ENCODE results near the gene GNB5. TPM values are rescaled to one million over a fixed set of nuclear protein-coding genes. Genes with fewer than 3 reads are reported as not detected.

Gene GNB5
- total RNA-seq, 1 experiment from 2014 or later: 58.7 TPM

GRCh38 chr15:52162260-52162659 lies 28.9 kb downstream of the GNB5 start:
- no TSS peak for BruUV-seq (replicated peaks)
- no peaks in the 10 kb centered on the region for H3K27me3 ChIP-seq (ENCODE audit: control insufficient read depth, insufficient read depth, low read length)
- ChIA-PET CTCF (no interaction called here), POLR2A (interaction anchor here (0.7 kb wide), 1 partner anchor 119 kb away, joined by 3 read pairs; no protein-coding TSS in a partner anchor)
- H3K4me3 ChIP-seq (ENCODE audit: low read depth in 2 of 2, low read length in 2 of 2): no peak overlapping the region
- in situ Hi-C loops (cut with HindIII; ENCODE audit: low pct_unique_long_range_greater_than_20kb, low sequenced_read_pairs): no loop called here
- no peak overlapping the region for H3K27ac ChIP-seq (ENCODE audit: low read length)
- H3K36me3 ChIP-seq (ENCODE audit: control insufficient read depth, insufficient read depth, low read length): no peaks in the 10 kb centered on the region
- ATAC-seq: no peak
- H3K9me3 ChIP-seq (ENCODE audit: control insufficient read depth, insufficient read depth, low read depth, low read length): no peaks in the 10 kb centered on the region
- no peak for DNase-seq (ENCODE audit: low read depth, low spot score)
- H3K4me1 ChIP-seq (ENCODE audit: control insufficient read depth, insufficient read depth, low read length): no peaks in the 10 kb centered on the region
- intact Hi-C loops (cut with micrococcal nuclease; ENCODE audit: unreplicated experiment): no loop called here
- TF ChIP-seq CTCF (IDR thresholded peaks at IDR 0.05) (no peak), POLR2AphosphoS5 (IDR thresholded peaks at IDR 0.05; ENCODE audit: low read depth, low read length) (no peak), TCF7L2 (IDR thresholded peaks at IDR 0.05; ENCODE audit: low read depth, low read length) (no peak), SIN3A (IDR thresholded peaks at IDR 0.05; ENCODE audit: borderline replicate concordance, insufficient read depth, low read depth, low read length) (no peak)

- ChIA-PET POLR2A (no interaction called here), CTCF (no interaction called here)
- BruUV-seq (replicated peaks): no TSS peak
- in situ Hi-C loops (cut with HindIII; ENCODE audit: low pct_unique_long_range_greater_than_20kb, low sequenced_read_pairs): no loop called here
- no peak overlapping the region for H3K4me3 ChIP-seq (ENCODE audit: low read depth in 2 of 2, low read length in 2 of 2)
- H3K27ac ChIP-seq (ENCODE audit: low read length): no peak overlapping the region
- no peaks in the 10 kb centered on the region for H3K36me3 ChIP-seq (ENCODE audit: control insufficient read depth, insufficient read depth, low read length)
- intact Hi-C loops (cut with micrococcal nuclease; ENCODE audit: unreplicated experiment): no loop called here
- no peaks in the 10 kb centered on the region for H3K4me1 ChIP-seq (ENCODE audit: control insufficient read depth, insufficient read depth, low read length)
- ATAC-seq (no peak), DNase-seq (ENCODE audit: low read depth, low spot score) (no peak)
- H3K27me3 ChIP-seq (ENCODE audit: control insufficient read depth, insufficient read depth, low read length): no peaks in the 10 kb centered on the region
- no peaks in the 10 kb centered on the region for H3K9me3 ChIP-seq (ENCODE audit: control insufficient read depth, insufficient read depth, low read depth, low read length)
- TF ChIP-seq REST (IDR thresholded peaks at IDR 0.05; ENCODE audit: insufficient read depth in 1 of 2, low read depth in 2 of 2, low read length in 1 of 2) (no peak), TCF7L2 (IDR thresholded peaks at IDR 0.05; ENCODE audit: low read depth, low read length) (no peak), POLR2AphosphoS5 (IDR thresholded peaks at IDR 0.05; ENCODE audit: low read depth, low read length) (no peak), SIN3A (IDR thresholded peaks at IDR 0.05; ENCODE audit: borderline replicate concordance, insufficient read depth, low read depth, low read length) (no peak), CTCF (IDR thresholded peaks at IDR 0.05) (no peak)
These were observed 29.7 kb downstream of the GNB5 start for GRCh38 chr15:52161406-52161966.

Measured in Panc1 (cell line).